ENCODE measurements around the gene FMO5.

DNA sequence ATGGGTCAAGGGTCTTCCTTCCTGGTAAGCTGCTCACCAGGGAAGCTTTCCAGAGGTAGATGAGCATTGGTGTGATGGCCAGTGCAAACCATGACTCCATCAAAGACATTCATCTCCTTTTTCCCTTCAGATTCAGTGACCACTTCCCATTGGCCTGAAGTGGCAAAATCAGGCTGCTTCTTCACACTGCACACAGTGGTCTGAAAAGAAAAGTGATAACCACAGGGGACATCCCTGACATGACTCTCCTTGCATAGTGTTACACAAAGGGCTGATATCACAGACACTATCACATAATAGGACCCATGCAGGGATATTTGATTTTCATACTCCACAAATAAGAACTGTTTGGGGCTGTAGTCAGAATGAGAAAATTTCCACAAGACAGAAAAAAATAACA lies 11.9 kb downstream of the FMO5 start:
- no peak for TF ChIP-seq POLR2AphosphoS5 (IDR thresholded peaks at IDR 0.05)
- TF ChIP-seq, protein P1, sequence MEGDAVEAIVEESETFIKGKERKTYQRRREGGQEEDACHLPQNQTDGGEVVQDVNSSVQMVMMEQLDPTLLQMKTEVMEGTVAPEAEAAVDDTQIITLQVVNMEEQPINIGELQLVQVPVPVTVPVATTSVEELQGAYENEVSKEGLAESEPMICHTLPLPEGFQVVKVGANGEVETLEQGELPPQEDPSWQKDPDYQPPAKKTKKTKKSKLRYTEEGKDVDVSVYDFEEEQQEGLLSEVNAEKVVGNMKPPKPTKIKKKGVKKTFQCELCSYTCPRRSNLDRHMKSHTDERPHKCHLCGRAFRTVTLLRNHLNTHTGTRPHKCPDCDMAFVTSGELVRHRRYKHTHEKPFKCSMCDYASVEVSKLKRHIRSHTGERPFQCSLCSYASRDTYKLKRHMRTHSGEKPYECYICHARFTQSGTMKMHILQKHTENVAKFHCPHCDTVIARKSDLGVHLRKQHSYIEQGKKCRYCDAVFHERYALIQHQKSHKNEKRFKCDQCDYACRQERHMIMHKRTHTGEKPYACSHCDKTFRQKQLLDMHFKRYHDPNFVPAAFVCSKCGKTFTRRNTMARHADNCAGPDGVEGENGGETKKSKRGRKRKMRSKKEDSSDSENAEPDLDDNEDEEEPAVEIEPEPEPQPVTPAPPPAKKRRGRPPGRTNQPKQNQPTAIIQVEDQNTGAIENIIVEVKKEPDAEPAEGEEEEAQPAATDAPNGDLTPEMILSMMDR (IDR thresholded peaks at IDR 0.05 in 8 of 11, conservative IDR thresholded peaks at IDR 0.05 in 3 of 11): no peak

Data from spleen (tissue), 7 donors.